ENCODE measurements around the gene DNAL1. TPM values are rescaled to one million over a fixed set of nuclear protein-coding genes. Genes with fewer than 3 reads are reported as not detected.

The DNAL1 gene
- polyA plus RNA-seq, 1 of the 3 experiments (the other 2 are of a cell fraction), result 2.6 TPM

- peak overlapping the region in 1 of 2 experiments; percentile 62; a peak in 3 of 4 replicates for H3K4me3 ChIP-seq (ENCODE audit: low read depth in 2 of 2, low read length in 1 of 2)
- CTCF ChIA-PET, result interaction anchor here (1.1 to 2.5 kb wide), 3 partner anchors 11 to 440 kb away, joined by 4 to 10 read pairs (median 4); no protein-coding TSS in a partner anchor
- H3K9me3 ChIP-seq, result no peaks in the 10 kb centered on the region
- no peaks in the 10 kb centered on the region for H3K4me1 ChIP-seq (ENCODE audit: control insufficient read depth in 1 of 2, insufficient read depth in 2 of 2, low read depth in 1 of 2, low read length in 1 of 2)
- H3K79me2 ChIP-seq (ENCODE audit: insufficient read depth), result no peaks in the 10 kb centered on the region
- H3K9ac ChIP-seq, result no peak overlapping the region
- TF ChIP-seq SIN3A (IDR thresholded peaks at IDR 0.05; ENCODE audit: borderline replicate concordance, low read depth, low read length) (no peak), PBX3 (IDR thresholded peaks at IDR 0.05) (no peak), NFIC (IDR thresholded peaks at IDR 0.05; ENCODE audit: borderline replicate concordance) (no peak), YY1 (IDR thresholded peaks at IDR 0.05; ENCODE audit: low read depth) (no peak), CHD2 (IDR thresholded peaks at IDR 0.05; ENCODE audit: low read length, partially characterized antibody) (no peak), GABPA (IDR thresholded peaks at IDR 0.05; ENCODE audit: low read depth) (no peak), RAD21 (IDR thresholded peaks at IDR 0.05; ENCODE audit: low read length) (no peak), EP300 (IDR thresholded peaks at IDR 0.05; ENCODE audit: borderline replicate concordance in 1 of 2, low read depth in 1 of 2, low read length in 1 of 2) (no peak), TEAD4 (IDR thresholded peaks at IDR 0.05; ENCODE audit: borderline replicate concordance, insufficient read depth) (no peak), NRF1 (IDR thresholded peaks at IDR 0.05; ENCODE audit: low read depth, low read length) (no peak), TAF1 (IDR thresholded peaks at IDR 0.05; ENCODE audit: borderline replicate concordance, low read depth, low read length) (no peak), POLR2AphosphoS5 (IDR thresholded peaks at IDR 0.05; ENCODE audit: low read depth, low read length) (no peak), TCF12 (IDR thresholded peaks at IDR 0.05) (no peak), MEF2A (IDR thresholded peaks at IDR 0.05; ENCODE audit: borderline replicate concordance, low read depth) (no peak), GATA2 (CRISPR knock-in tag; IDR thresholded peaks at IDR 0.05) (no peak), MXI1 (IDR thresholded peaks at IDR 0.05; ENCODE audit: low read depth, low read length) (no peak), FOXM1 (IDR thresholded peaks at IDR 0.05; ENCODE audit: low read depth) (no peak)
- TF ChIP-seq, protein P1, sequence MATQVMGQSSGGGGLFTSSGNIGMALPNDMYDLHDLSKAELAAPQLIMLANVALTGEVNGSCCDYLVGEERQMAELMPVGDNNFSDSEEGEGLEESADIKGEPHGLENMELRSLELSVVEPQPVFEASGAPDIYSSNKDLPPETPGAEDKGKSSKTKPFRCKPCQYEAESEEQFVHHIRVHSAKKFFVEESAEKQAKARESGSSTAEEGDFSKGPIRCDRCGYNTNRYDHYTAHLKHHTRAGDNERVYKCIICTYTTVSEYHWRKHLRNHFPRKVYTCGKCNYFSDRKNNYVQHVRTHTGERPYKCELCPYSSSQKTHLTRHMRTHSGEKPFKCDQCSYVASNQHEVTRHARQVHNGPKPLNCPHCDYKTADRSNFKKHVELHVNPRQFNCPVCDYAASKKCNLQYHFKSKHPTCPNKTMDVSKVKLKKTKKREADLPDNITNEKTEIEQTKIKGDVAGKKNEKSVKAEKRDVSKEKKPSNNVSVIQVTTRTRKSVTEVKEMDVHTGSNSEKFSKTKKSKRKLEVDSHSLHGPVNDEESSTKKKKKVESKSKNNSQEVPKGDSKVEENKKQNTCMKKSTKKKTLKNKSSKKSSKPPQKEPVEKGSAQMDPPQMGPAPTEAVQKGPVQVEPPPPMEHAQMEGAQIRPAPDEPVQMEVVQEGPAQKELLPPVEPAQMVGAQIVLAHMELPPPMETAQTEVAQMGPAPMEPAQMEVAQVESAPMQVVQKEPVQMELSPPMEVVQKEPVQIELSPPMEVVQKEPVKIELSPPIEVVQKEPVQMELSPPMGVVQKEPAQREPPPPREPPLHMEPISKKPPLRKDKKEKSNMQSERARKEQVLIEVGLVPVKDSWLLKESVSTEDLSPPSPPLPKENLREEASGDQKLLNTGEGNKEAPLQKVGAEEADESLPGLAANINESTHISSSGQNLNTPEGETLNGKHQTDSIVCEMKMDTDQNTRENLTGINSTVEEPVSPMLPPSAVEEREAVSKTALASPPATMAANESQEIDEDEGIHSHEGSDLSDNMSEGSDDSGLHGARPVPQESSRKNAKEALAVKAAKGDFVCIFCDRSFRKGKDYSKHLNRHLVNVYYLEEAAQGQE (IDR thresholded peaks at IDR 0.05; ENCODE audit: low read depth, low read length), result no peak
- TF ChIP-seq, protein P2, sequence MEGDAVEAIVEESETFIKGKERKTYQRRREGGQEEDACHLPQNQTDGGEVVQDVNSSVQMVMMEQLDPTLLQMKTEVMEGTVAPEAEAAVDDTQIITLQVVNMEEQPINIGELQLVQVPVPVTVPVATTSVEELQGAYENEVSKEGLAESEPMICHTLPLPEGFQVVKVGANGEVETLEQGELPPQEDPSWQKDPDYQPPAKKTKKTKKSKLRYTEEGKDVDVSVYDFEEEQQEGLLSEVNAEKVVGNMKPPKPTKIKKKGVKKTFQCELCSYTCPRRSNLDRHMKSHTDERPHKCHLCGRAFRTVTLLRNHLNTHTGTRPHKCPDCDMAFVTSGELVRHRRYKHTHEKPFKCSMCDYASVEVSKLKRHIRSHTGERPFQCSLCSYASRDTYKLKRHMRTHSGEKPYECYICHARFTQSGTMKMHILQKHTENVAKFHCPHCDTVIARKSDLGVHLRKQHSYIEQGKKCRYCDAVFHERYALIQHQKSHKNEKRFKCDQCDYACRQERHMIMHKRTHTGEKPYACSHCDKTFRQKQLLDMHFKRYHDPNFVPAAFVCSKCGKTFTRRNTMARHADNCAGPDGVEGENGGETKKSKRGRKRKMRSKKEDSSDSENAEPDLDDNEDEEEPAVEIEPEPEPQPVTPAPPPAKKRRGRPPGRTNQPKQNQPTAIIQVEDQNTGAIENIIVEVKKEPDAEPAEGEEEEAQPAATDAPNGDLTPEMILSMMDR (IDR thresholded peaks at IDR 0.05), result no peak
- TF ChIP-seq, protein P3, sequence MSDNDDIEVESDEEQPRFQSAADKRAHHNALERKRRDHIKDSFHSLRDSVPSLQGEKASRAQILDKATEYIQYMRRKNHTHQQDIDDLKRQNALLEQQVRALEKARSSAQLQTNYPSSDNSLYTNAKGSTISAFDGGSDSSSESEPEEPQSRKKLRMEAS (IDR thresholded peaks at IDR 0.05; ENCODE audit: low read depth), result no peak
- DNase-seq, result no peak
- no peaks in the 10 kb centered on the region for H3K9me2 ChIP-seq
- H3K4me2 ChIP-seq, result peak overlapping the region; percentile 88; the same call in 1 of the 2 replicates
- POLR2A ChIA-PET, result interaction anchor here (1.3 to 1.9 kb wide), 4 partner anchors 43 to 123 kb away, joined by 3 to 8 read pairs (median 6); partner anchors contain the start of genes ACOT2 and RIOX1
- peaks cover 11% of the 10 kb centered on the region for H3F3A ChIP-seq (replicated peaks; ENCODE audit: insufficient read depth)
- no peaks in the 10 kb centered on the region for H4K20me1 ChIP-seq (ENCODE audit: insufficient read depth)
- no peak overlapping the region for H3K27ac ChIP-seq (ENCODE audit: low read depth in 2 of 2, low read length in 1 of 2)
- H3K27me3 ChIP-seq (ENCODE audit: insufficient read depth), result no peaks in the 10 kb centered on the region
- no peaks in the 10 kb centered on the region for H3K36me3 ChIP-seq (replicated peaks in 1 of 2; ENCODE audit: control insufficient read depth in 1 of 2, insufficient read depth in 2 of 2, low read length in 1 of 2)
- peak overlapping the region; percentile 93; the same call in 1 of the 2 replicates for H2AFZ ChIP-seq (ENCODE audit: low read depth)
- 84% methylated on average over 3 of the region's 3 CpGs for WGBS (ENCODE audit: low lambda C conversion rate)
Observed at GRCh38 chr14:73613419-73613963, 31.3 kb upstream of the DNAL1 start.
